ENCODE data around the gene ETS1.

DNA sequence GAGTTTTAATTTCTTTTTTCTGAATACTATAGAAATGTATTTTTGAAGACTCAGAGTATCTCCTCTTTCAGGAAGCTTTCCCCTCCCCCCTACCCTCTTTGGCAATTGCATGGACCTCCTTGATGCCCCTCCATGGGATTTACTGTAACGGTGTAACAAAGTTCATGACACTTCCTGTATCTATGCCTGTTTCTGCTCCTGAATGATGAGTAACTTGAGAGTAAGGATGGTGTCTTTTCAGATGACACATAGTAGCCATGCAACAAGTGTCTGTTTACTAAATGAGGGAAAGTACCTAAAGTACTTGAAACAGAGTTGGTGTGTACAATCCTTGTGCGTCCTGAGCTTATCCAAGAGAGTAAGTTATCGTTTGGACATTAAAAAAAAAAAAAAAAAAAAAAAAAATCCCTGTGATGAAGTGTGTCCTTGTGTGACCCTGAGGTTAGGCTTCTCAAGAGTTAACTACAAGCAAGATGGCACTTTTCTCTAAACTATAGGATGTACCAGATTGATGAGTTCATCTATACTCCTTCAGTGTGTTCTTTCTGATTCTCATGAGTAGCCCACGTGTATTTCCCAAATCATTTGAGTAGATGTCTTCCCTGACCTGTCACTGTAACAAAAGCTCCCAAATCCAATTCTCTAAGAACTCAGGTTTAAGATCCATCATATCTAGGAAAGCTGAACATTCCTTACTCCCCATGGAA lies 7.4 kb downstream of the ETS1 start:
- TF ChIP-seq, protein P1, sequence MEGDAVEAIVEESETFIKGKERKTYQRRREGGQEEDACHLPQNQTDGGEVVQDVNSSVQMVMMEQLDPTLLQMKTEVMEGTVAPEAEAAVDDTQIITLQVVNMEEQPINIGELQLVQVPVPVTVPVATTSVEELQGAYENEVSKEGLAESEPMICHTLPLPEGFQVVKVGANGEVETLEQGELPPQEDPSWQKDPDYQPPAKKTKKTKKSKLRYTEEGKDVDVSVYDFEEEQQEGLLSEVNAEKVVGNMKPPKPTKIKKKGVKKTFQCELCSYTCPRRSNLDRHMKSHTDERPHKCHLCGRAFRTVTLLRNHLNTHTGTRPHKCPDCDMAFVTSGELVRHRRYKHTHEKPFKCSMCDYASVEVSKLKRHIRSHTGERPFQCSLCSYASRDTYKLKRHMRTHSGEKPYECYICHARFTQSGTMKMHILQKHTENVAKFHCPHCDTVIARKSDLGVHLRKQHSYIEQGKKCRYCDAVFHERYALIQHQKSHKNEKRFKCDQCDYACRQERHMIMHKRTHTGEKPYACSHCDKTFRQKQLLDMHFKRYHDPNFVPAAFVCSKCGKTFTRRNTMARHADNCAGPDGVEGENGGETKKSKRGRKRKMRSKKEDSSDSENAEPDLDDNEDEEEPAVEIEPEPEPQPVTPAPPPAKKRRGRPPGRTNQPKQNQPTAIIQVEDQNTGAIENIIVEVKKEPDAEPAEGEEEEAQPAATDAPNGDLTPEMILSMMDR (IDR thresholded peaks at IDR 0.05) = no peak
- TF ChIP-seq POLR2A (IDR thresholded peaks at IDR 0.05; ENCODE audit: low read depth) (no peak), POLR2AphosphoS5 (IDR thresholded peaks at IDR 0.05) (no peak)
